Stimulated activated naive CD8-positive, alpha-beta T cell treated with anti-CD3 and anti-CD28 coated beads, Interleukin-15, Interleukin-2, amounts not matched to agents 100 U/mL and 50 U/mL, for 24 hours (primary cell): ENCODE measurements around the gene KRT39.
"Not testable (repeated sequence)": the region's sequence is repeated elsewhere in the genome, so short reads cannot be mapped to it uniquely, and the experiment has no call there.

Experiments
- ATAC-seq: fragments of 150-1000 bp; cut with Tn5 transposase; one replicate; pipeline ENCODE4 v1.10.0; 2021
- DNase-seq: peaks from one replicate; pipeline ENCODE4 v3.0.0; 2021

The KRT39 gene

GRCh38 chr17:40966848-40967247 lies at the start of gene KRT39:
Gene KRT39 (minus strand): TSS chr17:40966948. CDS start chr17:40966856, 92 bp downstream.
- ATAC-seq, result no peak
- DNase-seq, result no peak

GRCh38 chr17:41015454-41015853 lies 48.7 kb upstream of the KRT39 start:
- ATAC-seq (no peak), DNase-seq (no peak)

- DNase-seq, result no peak
- no peak for ATAC-seq
Measured at GRCh38 chr17:41013606-41014005, 46.9 kb upstream of the KRT39 start.

- DNase-seq, result no peak
- no peak for ATAC-seq
Measured at GRCh38 chr17:41013181-41013580, 46.4 kb upstream of the KRT39 start.

GRCh38 chr17:41012326-41013120 lies 45.8 kb upstream of the KRT39 start:
- ATAC-seq (no peak), DNase-seq (no peak)

- DNase-seq, result no peak
- ATAC-seq, result no peak
Measured at GRCh38 chr17:41010441-41010840, 43.7 kb upstream of the KRT39 start.

GRCh38 chr17:41009936-41010335 lies 43.2 kb upstream of the KRT39 start:
- DNase-seq (no peak), ATAC-seq (no peak)

- ATAC-seq, result no peak
- DNase-seq, result no peak
Measured at GRCh38 chr17:41009301-41009760, 42.6 kb upstream of the KRT39 start.

- DNase-seq (no peak), ATAC-seq (no peak)
Measured at GRCh38 chr17:41008811-41009210, 42.1 kb upstream of the KRT39 start, which contains the start of gene KRTAP3-1. Gene KRTAP3-1 (minus strand): TSS chr17:41009128. CDS start chr17:41009074, 54 bp downstream.

- ATAC-seq, result no peak
- DNase-seq, result no peak
Measured at GRCh38 chr17:41004397-41004796, 37.6 kb upstream of the KRT39 start.

- ATAC-seq (no peak), DNase-seq (no peak)
Measured at GRCh38 chr17:41003926-41004325, 37.2 kb upstream of the KRT39 start.

- ATAC-seq (no peak), DNase-seq (no peak)
Measured at GRCh38 chr17:41002814-41003213, 36.1 kb upstream of the KRT39 start.

GRCh38 chr17:41001795-41002194 lies 35.0 kb upstream of the KRT39 start:
- ATAC-seq (no peak), DNase-seq (no peak)

- DNase-seq, ATAC-seq: not testable (repeated sequence)
Measured at GRCh38 chr17:40999563-40999962, 32.8 kb upstream of the KRT39 start, which contains the start of gene KRTAP3-2. Gene KRTAP3-2 (minus strand): TSS chr17:40999906. CDS start chr17:40999853, 53 bp downstream.

GRCh38 chr17:40997361-40997760 lies 30.6 kb upstream of the KRT39 start:
- DNase-seq (no peak), ATAC-seq (no peak)

- no peak for ATAC-seq
- DNase-seq, result no peak
Measured at GRCh38 chr17:40996829-40997228, 30.1 kb upstream of the KRT39 start.

- ATAC-seq (no peak), DNase-seq (no peak)
Measured at GRCh38 chr17:40995116-40995515, 28.4 kb upstream of the KRT39 start.

- ATAC-seq, result no peak
- no peak for DNase-seq
Measured at GRCh38 chr17:40993839-40994238, 27.1 kb upstream of the KRT39 start, which contains the start of gene KRTAP3-3. Gene KRTAP3-3 (minus strand): TSS chr17:40994164. CDS start chr17:40994097, 67 bp downstream.

GRCh38 chr17:40993084-40993483 lies 26.3 kb upstream of the KRT39 start:
- no peak for ATAC-seq
- no peak for DNase-seq

- no peak for DNase-seq
Measured at GRCh38 chr17:40992666-40993065, 25.9 kb upstream of the KRT39 start.

GRCh38 chr17:40986920-40987319 lies 20.2 kb upstream of the KRT39 start:
- ATAC-seq (no peak), DNase-seq (no peak)

More at GRCh38 chr17:40992666-40993065, 25.9 kb upstream of the KRT39 start:
- no peak for ATAC-seq

- no peak for DNase-seq
- no peak for ATAC-seq
Measured at GRCh38 chr17:40984226-40984625, 17.5 kb upstream of the KRT39 start, which contains the start of gene KRT40. Gene KRT40 (minus strand): TSS chr17:40984326. CDS start chr17:40984273, 53 bp downstream.

GRCh38 chr17:40981115-40981514 lies 14.4 kb upstream of the KRT39 start:
- no peak for ATAC-seq
- DNase-seq, result no peak

- DNase-seq, result no peak
- no peak for ATAC-seq
Measured at GRCh38 chr17:40980596-40980995, 13.8 kb upstream of the KRT39 start.
